ENCODE results near the gene USP31.

USP31 gene

GRCh38 chr16:23149267-23149992 lies at the start of gene USP31:
Gene USP31, minus strand, starts transcription at chr16:23149452. Its CDS starts 182 bp downstream, at chr16:23149270.
- peak; percentile 93 for DNase-seq (ENCODE audit: low spot score)

- no peak for DNase-seq (ENCODE audit: low spot score)
Observed at GRCh38 chr16:23196539-23196938, 47.3 kb upstream of the USP31 start.

GRCh38 chr16:23195366-23195978 lies 46.2 kb upstream of the USP31 start:
- no peak for DNase-seq (ENCODE audit: low spot score)

DNA sequence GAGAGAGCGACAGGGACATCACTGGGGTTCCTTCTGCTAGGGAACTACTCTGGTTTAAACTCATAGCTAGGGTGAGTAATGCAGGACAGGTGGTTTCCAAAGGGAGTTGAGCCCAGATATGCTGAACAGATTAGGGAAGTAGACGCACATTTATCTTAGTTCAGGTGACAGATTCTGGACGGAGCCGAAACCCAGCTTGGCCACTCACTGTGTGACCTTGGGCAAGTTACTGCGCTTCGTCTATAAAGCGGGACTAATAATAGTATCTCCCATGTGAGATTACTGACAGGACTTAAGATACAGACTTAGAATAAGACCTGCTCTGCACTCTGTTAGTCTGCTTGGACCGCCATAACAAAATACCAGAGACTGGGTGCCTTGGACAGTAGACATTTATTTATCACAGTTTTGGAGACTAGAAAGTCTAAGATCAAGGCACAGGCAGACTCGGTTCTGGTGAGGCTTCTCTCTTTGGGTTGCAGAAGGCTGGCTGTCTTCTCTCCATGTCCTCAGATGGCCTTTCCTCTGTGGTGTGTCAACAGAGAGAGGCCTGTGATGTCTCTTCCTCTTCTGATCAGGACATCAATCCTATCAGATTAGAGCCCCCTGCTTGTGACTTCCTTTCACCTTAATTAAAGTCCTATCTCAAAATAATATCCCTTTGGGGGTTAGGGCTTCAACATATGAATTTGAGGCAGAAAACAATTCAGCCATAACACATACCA lies 45.4 kb upstream of the USP31 start:
- DNase-seq (ENCODE audit: low spot score) = no peak

DNA sequence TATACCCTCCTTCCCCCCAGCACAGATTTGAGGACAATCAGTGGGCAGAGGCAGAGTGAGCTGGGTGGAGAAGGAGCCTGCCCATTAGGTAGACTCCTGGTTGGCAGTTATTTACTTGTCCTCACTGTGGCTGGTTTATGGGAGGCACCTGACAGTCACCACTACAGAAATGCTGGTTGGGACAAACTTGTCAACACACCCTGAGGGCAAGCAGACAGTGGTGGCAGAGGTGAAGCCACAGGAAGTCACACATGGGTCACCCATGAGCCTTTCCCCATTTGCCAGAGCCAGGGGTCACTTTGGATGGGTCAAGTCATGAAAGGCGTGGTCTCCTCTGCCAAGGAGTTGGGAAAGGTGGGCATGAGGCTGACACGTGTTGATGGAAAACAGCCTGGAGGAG lies 39.7 kb upstream of the USP31 start:
- DNase-seq (ENCODE audit: low spot score) = no peak

DNA sequence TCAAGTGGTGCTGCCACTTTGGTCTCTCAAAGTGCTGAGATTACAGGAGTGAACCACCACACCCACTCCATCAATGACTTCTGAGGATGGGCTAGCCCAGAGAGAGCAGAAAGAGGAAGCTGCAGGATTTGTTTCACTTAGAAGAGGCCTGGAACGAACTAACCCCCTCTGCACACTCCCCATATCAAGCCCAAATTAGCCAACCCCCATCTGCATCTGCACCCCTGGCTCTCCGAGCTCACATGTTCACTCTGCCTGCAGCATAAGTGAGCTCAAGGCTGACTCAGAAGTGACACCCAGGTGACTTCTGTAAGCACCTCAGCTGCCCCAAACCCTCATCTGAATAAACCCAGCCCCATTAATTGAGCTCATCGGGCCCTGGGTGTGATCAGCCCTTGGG lies 38.1 kb upstream of the USP31 start:
- DNase-seq (ENCODE audit: low spot score) = no peak

- no peak for DNase-seq (ENCODE audit: low spot score)
Observed at GRCh38 chr16:23186171-23186570, 36.9 kb upstream of the USP31 start.

DNA sequence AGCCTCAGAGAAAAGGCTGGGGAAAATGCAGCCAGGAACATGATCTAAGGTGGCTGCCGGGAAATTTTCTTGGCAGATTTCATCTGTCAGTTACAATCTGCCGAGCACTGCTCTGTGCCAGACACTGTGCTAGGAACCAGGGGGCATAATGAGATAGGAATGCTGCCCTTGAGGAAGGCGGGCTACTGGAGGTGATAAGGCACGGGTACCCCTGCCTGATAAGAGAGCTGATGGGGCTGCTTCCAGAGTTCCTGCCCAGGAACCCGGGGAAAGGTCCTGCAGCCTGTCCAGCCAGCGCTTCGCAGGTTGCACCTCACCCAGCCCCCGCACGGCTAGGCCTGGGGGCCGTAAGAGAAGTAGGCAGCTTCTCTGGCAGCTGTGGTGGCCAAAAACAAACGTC lies 36.4 kb upstream of the USP31 start:
- DNase-seq (ENCODE audit: low spot score) = no peak

DNA sequence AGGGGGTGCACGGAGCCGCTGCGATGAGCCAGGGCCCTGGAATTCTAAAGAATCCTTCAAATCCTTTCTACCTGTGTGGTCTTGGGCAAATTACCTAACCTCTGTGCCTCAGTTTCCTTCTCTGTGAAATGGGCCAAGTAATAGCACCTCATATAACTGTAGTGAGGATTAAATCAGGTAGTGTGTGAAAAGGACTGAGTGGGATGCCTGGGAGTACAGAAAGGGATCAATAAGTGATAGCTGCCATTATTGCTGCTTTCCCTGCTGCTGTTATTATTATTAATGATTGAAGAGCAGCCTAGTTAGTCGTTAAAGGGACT lies 34.3 kb upstream of the USP31 start:
- no peak for DNase-seq (ENCODE audit: low spot score)

- DNase-seq (ENCODE audit: low spot score) = peak; percentile 33
Observed at GRCh38 chr16:23182679-23183542, 33.7 kb upstream of the USP31 start, which contains the start of gene SCNN1G. Gene SCNN1G, plus strand, starts transcription at chr16:23182745. Its CDS starts 3,527 bp downstream, at chr16:23186272.

DNA sequence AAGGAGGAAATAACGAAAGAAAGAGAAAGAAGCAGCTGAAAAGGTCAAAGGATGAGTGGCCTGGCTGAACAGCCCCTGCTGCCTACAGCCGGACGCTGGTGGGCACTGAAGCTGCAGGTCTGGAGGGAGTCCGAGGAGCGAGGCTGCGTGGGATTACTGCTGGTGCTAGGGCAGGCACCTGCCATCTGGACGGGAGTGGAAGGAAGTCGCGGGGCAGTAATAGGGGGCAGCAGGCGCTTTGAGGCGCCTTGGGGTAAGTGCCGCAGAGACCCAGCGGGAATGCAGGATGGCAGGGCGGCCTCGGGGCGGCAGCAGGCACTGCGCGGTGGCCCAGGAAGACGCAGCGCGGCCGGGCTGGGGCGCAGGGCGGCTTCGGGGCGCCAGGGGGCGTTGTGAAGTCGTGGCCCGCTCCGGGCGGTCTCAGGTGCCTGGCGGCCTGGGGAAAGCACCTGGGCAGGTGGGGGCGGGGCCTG lies 33.0 kb upstream of the USP31 start:
- peak; percentile 99 for DNase-seq (ENCODE audit: low spot score)

- no peak for DNase-seq (ENCODE audit: low spot score)
Observed at GRCh38 chr16:23181506-23181905, 32.3 kb upstream of the USP31 start.

DNA sequence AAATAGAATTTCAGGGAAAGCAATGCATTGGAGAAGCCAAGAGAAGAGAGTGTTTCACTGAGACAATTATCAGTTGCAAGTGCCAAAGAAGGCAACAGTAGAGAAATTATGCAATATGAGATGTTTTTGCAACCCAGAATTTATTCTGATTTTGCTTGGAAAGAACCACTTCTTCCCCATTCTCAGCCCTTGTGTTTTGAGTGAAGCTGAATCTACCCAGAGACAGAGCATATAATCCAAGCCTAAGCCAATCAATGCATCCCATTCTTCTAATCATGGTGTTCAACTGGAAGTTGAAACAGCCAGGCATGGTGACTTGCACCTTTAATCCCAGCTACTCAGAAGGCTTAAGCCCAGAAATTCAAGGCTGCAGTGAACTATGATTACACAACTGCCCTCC lies 26.4 kb upstream of the USP31 start:
- no peak for DNase-seq (ENCODE audit: low spot score)

DNA sequence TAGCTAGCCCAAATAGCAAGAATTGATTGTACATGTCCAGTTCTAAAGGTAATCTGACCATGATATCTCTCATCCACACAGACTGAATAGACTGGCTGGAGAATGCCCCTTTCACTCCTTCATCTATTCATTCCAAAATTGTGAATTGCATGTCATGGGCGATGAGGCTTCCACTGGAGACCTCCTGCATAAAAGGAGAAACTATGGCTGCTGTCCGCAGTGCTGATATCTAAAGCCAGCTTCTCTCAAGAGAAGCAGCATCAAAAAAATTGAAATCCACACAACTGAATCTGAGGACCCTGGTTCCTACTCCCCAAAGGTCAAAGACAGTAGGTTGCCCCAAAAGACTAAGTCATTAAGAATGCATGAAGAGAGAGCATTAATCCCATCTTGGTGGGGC lies 25.4 kb upstream of the USP31 start:
- peak; percentile 41 for DNase-seq (ENCODE audit: low spot score)

DNA sequence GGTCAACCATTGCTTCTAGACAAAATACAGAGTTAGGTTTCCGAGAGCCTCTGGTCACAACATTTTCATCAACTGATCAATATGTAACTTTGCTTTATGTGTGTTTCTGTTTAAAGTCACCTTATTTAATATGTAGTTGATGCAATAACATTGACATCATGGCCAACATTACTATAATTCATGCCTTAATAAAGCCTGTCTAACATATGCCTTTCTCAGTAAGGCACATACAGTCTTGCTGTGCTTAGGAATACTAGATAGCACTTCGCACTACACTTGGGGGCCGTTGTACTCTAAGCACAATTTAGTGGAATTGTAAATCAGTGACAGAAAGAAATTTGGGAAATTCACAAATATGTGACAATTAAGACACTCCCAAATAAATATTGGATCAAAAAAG lies 23.7 kb upstream of the USP31 start:
- no peak for DNase-seq (ENCODE audit: low spot score)

DNA sequence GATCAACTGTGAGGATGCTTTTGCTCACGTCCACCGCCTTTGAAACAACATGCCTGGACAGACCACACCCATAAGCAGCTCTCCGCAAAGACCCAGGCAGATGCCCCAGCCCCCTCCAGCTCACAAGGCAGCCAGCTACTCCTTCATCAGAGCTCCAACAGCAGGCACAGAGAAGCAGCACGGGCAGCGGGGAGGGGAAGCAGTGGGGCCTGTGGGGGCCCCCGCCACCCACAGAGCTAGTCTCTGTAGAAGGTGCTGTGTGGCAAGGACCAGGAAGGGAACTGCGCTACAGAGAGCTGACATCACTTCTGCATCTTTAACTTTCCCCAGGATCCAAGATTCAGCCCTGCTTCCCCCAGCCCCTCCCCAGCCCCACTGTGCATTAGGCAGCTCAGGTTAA lies 23.3 kb upstream of the USP31 start:
- no peak for DNase-seq (ENCODE audit: low spot score)

- no peak for DNase-seq (ENCODE audit: low spot score)
Observed at GRCh38 chr16:23164736-23165135, 15.5 kb upstream of the USP31 start.

- no peak for DNase-seq (ENCODE audit: low spot score)
Observed at GRCh38 chr16:23163921-23164320, 14.7 kb upstream of the USP31 start.

- no peak for DNase-seq (ENCODE audit: low spot score)
Observed at GRCh38 chr16:23160574-23160973, 11.3 kb upstream of the USP31 start.

DNA sequence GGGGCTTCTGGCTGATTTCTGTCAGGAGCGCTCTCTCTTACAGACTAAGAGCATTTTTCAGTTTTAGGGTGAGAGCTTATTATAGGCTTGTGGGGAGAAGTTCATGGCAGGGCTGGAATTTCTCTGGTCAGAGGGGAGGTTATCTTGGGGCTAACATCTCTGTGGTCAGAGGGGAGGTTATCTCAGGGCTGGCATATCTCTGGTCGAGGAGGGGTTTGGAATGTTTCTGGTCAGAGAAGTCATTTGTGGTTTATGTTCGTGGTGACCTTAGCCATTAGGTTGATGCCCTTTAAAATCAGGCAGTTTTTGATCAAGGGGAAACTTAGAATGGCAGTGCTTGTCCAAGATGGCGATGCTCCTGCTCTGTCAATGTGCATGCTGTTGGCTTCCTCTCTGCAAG lies 10.8 kb upstream of the USP31 start:
- no peak for DNase-seq (ENCODE audit: low spot score)

DNA sequence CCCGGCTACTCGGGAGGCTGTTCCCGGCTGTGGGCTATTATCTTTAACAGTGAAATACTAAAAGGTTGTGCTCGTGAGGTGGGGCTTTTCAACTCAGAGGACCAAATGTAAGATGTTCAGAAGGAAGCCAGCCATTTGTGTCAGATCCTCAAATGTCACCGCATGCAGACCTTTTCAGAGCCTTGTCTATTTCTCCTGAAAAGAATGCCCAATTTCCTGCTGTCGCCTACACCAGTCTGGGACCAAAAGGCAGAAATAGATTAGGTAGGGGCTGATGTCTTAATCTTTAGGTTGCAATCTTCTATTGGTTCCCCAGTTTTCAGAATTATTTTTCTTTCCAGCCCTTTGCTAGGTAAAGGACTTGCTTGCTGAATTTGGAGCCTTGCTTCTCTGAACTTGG lies 8.9 kb upstream of the USP31 start:
- DNase-seq (ENCODE audit: low spot score) = no peak

- DNase-seq (ENCODE audit: low spot score) = no peak
Observed at GRCh38 chr16:23156946-23157460, 7.8 kb upstream of the USP31 start.
